ENCODE results near the gene ACVR1.

Gene ACVR1

GRCh38 chr2:157877761-157878400, 1.8 kb upstream of the ACVR1 start:
- Histone ChIP-seq H3K36me3 (replicated peaks) (no peaks in the 10 kb centered on the region), H3K27me3 (replicated peaks) (no peaks in the 10 kb centered on the region), H3K4me3 (ENCODE audit: low read depth, low read length) (no peak overlapping the region), H3K27ac (no peak overlapping the region)
- no peak for DNase-seq
- in situ Hi-C loops (cut with HindIII; ENCODE audit: low pct_ligation_motif_present, low sequenced_read_pairs): no loop called here
- TF ChIP-seq CTCF (IDR thresholded peaks at IDR 0.05; ENCODE audit: low read depth, low read length, missing control alignments): no peak

GRCh38 chr2:157876786-157877138, 632 bp upstream of the ACVR1 start:
- Histone ChIP-seq H3K27me3 (replicated peaks) (no peaks in the 10 kb centered on the region), H3K27ac (peak overlapping the region; percentile 69), H3K36me3 (replicated peaks) (no peaks in the 10 kb centered on the region), H3K4me3 (ENCODE audit: low read depth, low read length) (peak overlapping the region; percentile 63)
- DNase-seq: no peak
- in situ Hi-C loops (cut with HindIII; ENCODE audit: low pct_ligation_motif_present, low sequenced_read_pairs): no loop called here
- TF ChIP-seq CTCF (IDR thresholded peaks at IDR 0.05; ENCODE audit: low read depth, low read length, missing control alignments): no peak

- Histone ChIP-seq H3K36me3 (replicated peaks) (no peaks in the 10 kb centered on the region), H3K27ac (peak overlapping the region; percentile 54), H3K27me3 (replicated peaks) (no peaks in the 10 kb centered on the region), H3K4me3 (ENCODE audit: low read depth, low read length) (peak overlapping the region; percentile 82)
- in situ Hi-C loops (cut with HindIII; ENCODE audit: low pct_ligation_motif_present, low sequenced_read_pairs): no loop called here
- TF ChIP-seq CTCF (IDR thresholded peaks at IDR 0.05; ENCODE audit: low read depth, low read length, missing control alignments): no peak
- DNase-seq: no peak
Measured at GRCh38 chr2:157875641-157876065, 477 bp downstream of the ACVR1 start.

DNA sequence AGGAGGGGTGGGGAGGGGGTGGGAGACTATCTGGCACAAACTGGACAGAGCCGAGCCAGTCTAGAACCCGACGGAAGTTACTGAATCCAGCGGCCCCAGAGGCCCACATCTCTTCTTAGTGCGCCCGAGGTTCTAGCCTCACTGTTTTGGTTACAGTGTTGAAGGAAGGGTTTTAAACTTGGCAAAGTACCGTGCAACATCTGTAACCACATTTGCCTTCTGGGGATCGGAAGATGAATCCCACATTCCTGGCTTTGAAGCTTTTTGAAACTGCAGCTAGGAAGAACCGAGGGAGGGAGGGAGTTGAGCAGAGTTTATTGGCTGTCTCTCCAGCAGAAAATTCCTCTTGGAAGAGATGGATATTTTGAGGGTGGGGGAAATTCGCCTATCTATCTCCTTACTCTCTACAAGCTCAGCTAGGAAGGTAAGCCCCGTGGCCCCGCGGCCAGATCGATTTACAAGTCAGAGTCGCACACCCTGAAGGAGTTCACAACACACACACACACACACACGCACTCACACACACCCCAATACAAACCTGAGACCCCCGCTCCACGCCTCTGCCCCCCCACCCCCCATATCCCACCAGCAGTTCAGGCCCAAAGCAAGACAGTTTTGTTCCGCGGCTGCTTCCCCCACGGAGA, 1.0 kb downstream of the ACVR1 start:
- Histone ChIP-seq H3K27ac (peak overlapping the region; percentile 54), H3K27me3 (replicated peaks) (no peaks in the 10 kb centered on the region), H3K36me3 (replicated peaks) (no peaks in the 10 kb centered on the region), H3K4me3 (ENCODE audit: low read depth, low read length) (peak overlapping the region; percentile 82)
- no peak for TF ChIP-seq CTCF (IDR thresholded peaks at IDR 0.05; ENCODE audit: low read depth, low read length, missing control alignments)
- DNase-seq: peak; percentile 53
- in situ Hi-C loops (cut with HindIII; ENCODE audit: low pct_ligation_motif_present, low sequenced_read_pairs): no loop called here

GRCh38 chr2:157874348-157874747, 1.8 kb downstream of the ACVR1 start:
- no peaks in the 10 kb centered on the region for H3K36me3 ChIP-seq (replicated peaks)
- H3K27me3 ChIP-seq (replicated peaks): no peaks in the 10 kb centered on the region
- in situ Hi-C loops (cut with HindIII; ENCODE audit: low pct_ligation_motif_present, low sequenced_read_pairs): no loop called here
- peak overlapping the region; percentile 82 for H3K4me3 ChIP-seq (ENCODE audit: low read depth, low read length)
- DNase-seq: no peak
- no peak overlapping the region for H3K27ac ChIP-seq
- no peak for TF ChIP-seq CTCF (IDR thresholded peaks at IDR 0.05; ENCODE audit: low read depth, low read length, missing control alignments)
